Right cardiac atrium (tissue), 5 donors: Measurements from ENCODE around the gene MYZAP. TPM values are rescaled to one million over a fixed set of nuclear protein-coding genes. Genes with fewer than 3 reads are reported as not detected.
A peak's percentile ranks its signal among the peaks of the same experiment; 100 is the strongest.

ENCODE experiments used
- ATAC-seq, 2 donors: fragments of 200-7000 bp; cut with Tn5 transposase; one replicate each; pipeline versions ENCODE4 v1.8.0 to v1.9.1; 2020; ENCODE audit warnings: moderate library complexity in 2 of 2, mild to moderate bottlenecking in 1 of 2
- DNase-seq, 3 donors: peaks; one replicate each; pipeline ENCODE4 v3.0.0-alpha.2; 2020
- H3K27ac ChIP-seq: one replicate; pipeline ENCODE4 v1.5.1; 2013; ENCODE audit warnings: mild to moderate bottlenecking, low read length, control low read depth, moderate library complexity
- H3K27me3 ChIP-seq: one replicate; pipeline ENCODE4 v1.6.1; 2013; ENCODE audit not compliant: control insufficient read depth, insufficient read depth
- H3K4me1 ChIP-seq: one replicate; pipeline ENCODE4 v1.6.1; 2013; ENCODE audit warnings: low read length; ENCODE audit not compliant: control insufficient read depth, insufficient read depth
- H3K4me3 ChIP-seq: one replicate; pipeline ENCODE4 v1.5.1; 2013; ENCODE audit warnings: low read length, control low read depth
- H3K9me3 ChIP-seq: one replicate; pipeline ENCODE4 v1.6.1; 2013; ENCODE audit warnings: low read length; ENCODE audit not compliant: control insufficient read depth
- WGBS: extraction: QIAGEN DNeasy Blood & Tissue Kit; methylation state at CpG from one replicate; pipeline ENCODE4 v1.1.7; 2013; 5-methylcytosine and 5-hydroxymethylcytosine counted together
- intact Hi-C, 4 donors: fragments of 100-400 bp; cut with DNase I; formaldehyde crosslinking; loops; one replicate each; pipeline versions ENCODE4 v1.11.0 to v1.14.0; 2022 to 2023
- polyA plus RNA-seq: library from polyadenylated mRNA; stranded (reverse); fragments of 200-250 nt; gene quantifications from one replicate; pipeline ENCODE4 v1.2.3, GENCODE V29; 2013
- total RNA-seq, 4 donors: library from RNA; stranded (reverse); fragmentation: NEBNext Ultra II Directional; extraction: Animal tissue kit (Norgen Biotek cat#: 25700); gene quantifications; one replicate each; pipeline ENCODE4 v1.2.1, GENCODE V29; 2021
- donor health status: healthy with polysubstance abuse.
- donor health status: DM: no; HTN: yes; CAD: no.
- donor health status: DM: no; HTN: no; CAD: no.
- donor health status: DM: no; HTN: yes; CAD: no; lungs with severe emphysema.
- donor health status: DM: yes; HTN: yes; CAD: no.

MYZAP gene
- total and polyA plus RNA-seq, 5 donors = 557 to 764 (median 620) TPM

DNA sequence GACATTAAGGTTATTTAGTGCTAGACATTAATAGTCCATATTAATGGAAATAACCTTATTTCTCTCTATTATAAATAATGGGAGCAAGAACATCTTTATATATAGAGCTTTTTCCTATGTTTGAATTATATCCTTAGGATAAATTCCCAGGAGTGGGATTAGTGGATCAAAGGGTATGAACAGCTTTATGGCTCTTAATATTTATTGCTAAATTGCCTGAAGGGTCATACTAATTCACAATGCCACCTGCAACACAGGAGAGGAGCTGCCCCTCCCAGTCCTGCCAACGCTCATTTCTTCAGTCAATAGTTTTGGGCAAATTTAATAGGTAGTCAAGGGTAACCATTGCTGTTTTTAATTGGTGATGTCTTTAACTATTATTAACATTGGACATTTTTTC is 65.9 kb downstream of the MYZAP start:
- no peaks in the 10 kb centered on the region for H3K9me3 ChIP-seq
- no peaks in the 10 kb centered on the region for H3K27me3 ChIP-seq
- H3K27ac ChIP-seq = no peak overlapping the region
- peaks cover 4% of the 10 kb centered on the region for H3K4me1 ChIP-seq
- WGBS = 90% methylated on average over 1 of the region's 1 CpG
- no peak for DNase-seq
- no peak overlapping the region for H3K4me3 ChIP-seq
- no peak for ATAC-seq
- intact Hi-C loops = no loop called here

DNA sequence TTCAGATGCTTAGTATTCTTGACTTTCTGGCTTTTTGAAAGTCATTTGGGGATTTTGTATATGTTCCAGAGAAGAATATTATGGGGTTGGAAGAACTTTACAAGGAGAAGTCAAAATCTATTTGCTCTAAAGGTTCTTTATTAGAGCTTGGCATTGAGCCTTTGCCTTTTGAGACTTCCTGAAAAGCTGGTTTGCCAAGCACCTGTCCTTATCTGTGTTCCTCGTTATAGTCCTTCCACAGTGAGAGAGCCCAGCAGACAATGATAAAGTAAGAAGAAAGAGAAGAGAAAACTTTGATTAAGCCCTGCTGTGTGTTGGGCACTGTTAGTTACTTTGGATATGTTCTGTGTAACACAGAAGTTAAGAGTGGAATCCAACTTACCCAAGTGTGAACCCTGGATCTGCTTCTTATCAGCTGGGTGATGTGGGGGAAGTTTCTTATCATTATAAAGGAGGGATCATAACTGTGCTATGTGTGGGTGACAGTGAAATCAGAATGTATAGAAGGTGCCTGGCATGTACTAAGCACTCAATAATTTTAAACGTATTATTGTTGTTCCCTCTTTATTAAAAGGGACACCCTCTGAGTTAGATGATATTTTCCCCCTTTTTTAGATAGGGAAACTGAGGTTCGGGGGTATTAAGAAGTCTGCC is 70.5 kb downstream of the MYZAP start:
- H3K4me3 ChIP-seq = no peak overlapping the region
- no peaks in the 10 kb centered on the region for H3K27me3 ChIP-seq
- H3K27ac ChIP-seq = no peak overlapping the region
- no peaks in the 10 kb centered on the region for H3K9me3 ChIP-seq
- 62% methylated on average over 3 of the region's 3 CpGs for WGBS
- ATAC-seq = no peak
- DNase-seq = no peak
- no peaks in the 10 kb centered on the region for H3K4me1 ChIP-seq
- intact Hi-C loops = no loop called here

DNA sequence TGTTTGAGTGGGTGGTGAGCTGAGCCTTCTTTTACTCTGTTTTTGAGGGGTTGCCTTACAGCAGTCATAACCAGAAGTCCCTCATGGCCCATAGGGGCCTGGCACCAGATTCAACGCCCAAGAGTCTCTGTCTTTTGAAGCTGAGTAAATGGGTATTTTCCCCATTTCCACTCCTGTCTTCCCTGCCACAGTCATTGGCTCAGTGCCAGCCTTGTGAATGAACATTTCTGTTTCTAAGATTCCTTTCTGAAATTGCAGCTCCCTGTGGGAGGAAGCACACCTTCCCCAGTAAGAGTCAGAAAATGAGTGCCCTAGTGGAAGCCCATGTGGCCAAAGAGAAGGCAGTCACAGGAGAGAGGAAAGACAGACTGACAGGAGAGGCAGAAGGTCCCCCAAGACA is 71.1 kb downstream of the MYZAP start:
- Histone ChIP-seq H3K9me3 (no peaks in the 10 kb centered on the region), H3K27ac (no peak overlapping the region), H3K27me3 (no peaks in the 10 kb centered on the region), H3K4me3 (no peak overlapping the region), H3K4me1 (no peaks in the 10 kb centered on the region)
- ATAC-seq (no peak), DNase-seq (no peak)
- 90% methylated on average over 1 of the region's 1 CpG for WGBS
- intact Hi-C loops = no loop called here

DNA sequence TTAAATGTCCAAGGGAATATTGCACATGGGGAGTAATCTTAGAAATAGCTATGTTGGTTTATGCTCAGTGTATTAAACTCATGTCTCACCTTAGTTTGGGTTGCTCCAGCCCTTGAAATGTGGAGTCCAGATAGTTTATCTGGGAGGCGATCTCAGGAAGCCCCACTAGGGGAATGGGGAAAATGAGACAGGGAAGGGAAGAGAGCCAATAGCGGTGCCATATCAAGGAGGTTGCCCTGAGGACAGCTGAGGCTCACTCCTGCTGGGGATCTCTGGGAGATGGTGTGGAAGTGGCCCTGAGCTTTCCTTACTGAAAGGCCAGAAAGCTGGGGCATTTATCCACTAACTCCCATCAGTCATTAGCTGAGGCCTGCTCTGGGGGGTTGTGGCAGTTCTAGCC is 71.6 kb downstream of the MYZAP start:
- DNase-seq = no peak
- ATAC-seq = no peak
- WGBS = 87% methylated on average over 2 of the region's 2 CpGs
- Histone ChIP-seq H3K27ac (peak overlapping the region; percentile 24), H3K4me1 (no peaks in the 10 kb centered on the region), H3K9me3 (no peaks in the 10 kb centered on the region), H3K4me3 (no peak overlapping the region), H3K27me3 (no peaks in the 10 kb centered on the region)
- intact Hi-C loops = no loop called here

DNA sequence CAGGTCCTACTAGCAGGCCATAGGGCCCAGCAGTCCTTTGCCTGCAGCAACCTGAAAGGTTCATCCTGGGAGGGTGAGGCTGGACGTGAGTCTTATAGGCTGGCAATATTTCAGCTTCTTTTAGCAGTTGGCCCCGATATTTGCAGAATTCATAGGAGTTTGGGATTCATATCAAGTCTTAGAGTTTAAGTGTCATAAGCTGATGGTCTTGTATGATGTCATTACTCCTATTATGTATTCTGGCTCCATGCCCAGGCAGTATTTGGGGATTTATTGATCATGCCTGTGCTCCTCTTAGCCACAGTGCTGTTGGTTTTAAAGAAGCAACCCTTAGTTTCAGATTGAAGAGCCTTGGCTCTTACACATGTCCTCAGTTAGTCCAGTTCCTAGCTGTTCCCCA is 73.5 kb downstream of the MYZAP start:
- intact Hi-C loops = no loop called here
- H3K9me3 ChIP-seq = no peaks in the 10 kb centered on the region
- ATAC-seq (no peak), DNase-seq (no peak)
- H3K27ac ChIP-seq = no peak overlapping the region
- H3K4me1 ChIP-seq = no peaks in the 10 kb centered on the region
- no peaks in the 10 kb centered on the region for H3K27me3 ChIP-seq
- 73% methylated on average over 2 of the region's 2 CpGs for WGBS
- no peak overlapping the region for H3K4me3 ChIP-seq

DNA sequence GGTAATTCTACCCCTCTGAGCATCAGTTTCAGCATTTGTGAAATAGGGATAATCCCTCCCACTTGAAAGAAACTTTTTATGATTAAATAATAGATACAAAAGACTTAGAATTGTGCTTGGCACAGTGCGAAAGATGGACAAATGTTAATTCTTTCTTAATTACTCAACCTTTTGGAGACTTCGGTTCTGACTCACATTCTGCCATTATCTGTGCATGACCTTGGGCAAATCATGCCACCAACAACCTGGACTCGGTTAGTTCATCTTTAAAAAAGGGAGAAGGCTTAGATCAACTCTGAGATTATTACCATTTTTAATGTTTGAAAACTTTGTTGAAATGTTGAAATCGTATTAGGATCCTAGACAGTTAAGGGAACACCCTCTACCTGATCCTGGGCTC is 74.2 kb downstream of the MYZAP start:
- H3K27ac ChIP-seq = no peak overlapping the region
- no peaks in the 10 kb centered on the region for H3K4me1 ChIP-seq
- 88% methylated on average over 4 of the region's 4 CpGs for WGBS

DNA sequence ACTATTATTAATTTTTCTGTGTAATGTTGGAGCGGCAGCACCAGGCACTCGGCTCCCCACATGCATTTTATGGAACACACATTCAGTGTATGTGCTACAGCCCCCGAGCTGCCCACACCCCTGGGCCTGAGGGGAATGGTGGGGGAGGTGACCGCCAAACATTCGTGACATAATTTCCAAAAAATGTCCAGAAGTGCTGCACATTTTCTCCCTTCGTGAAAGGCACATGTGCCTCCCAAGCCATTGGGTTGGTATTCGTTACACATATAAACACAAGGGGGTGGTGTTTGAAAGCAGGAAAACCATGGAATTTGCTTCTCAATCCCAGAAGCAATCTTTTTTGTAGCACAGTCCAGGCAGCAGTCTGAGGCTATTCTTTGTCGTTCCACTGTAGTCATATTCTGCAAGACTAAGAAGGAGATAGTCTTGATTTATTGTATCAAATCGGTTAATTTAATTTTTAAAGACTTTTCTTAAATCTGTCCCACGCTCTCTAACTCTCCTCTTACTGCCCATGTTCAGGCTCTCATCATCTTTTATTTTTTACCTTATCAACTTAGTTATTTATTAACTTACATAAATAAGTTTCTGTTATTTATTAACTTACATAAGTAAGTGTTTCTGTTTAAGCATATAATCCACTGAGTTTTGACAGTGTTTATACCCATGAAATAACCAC is 75.6 kb downstream of the MYZAP start:
- Histone ChIP-seq H3K27ac (no peak overlapping the region), H3K27me3 (no peaks in the 10 kb centered on the region), H3K9me3 (no peaks in the 10 kb centered on the region), H3K4me1 (peaks cover under 1% of the 10 kb centered on the region), H3K4me3 (no peak overlapping the region)
- peak in 2 of 3 donors; percentile 48 to 51 for DNase-seq
- intact Hi-C loops = no loop called here
- peak; percentile 78 to 81 for ATAC-seq
- 31% methylated on average over 10 of the region's 10 CpGs for WGBS

More for the DNA sequence above, 74.2 kb downstream of the MYZAP start:
- no peak overlapping the region for H3K4me3 ChIP-seq
- ATAC-seq (no peak), DNase-seq (no peak)
- H3K9me3 ChIP-seq = no peaks in the 10 kb centered on the region
- H3K27me3 ChIP-seq = no peaks in the 10 kb centered on the region
- intact Hi-C loops = no loop called here

DNA sequence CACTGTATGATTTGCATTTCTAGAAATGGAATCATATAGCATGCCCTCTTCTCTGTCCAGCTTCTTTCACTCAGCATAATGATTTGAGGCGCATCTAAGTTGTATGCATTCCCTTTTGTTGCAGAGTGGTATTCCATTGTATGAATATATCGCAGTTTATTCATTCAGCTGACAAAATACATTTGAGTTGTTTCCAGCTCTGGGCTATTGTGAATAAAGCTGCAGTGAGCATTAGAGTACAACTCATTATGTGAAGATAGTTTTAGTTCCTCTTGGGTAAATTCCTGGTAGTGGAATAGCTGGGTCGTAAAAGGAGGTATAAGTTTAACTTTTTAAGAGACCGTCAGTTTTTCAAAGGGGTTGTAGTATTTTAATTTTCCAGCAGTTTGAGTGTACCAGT is 76.3 kb downstream of the MYZAP start:
- 87% methylated on average over 4 of the region's 4 CpGs for WGBS
- intact Hi-C loops = no loop called here
- Histone ChIP-seq H3K9me3 (no peaks in the 10 kb centered on the region), H3K4me1 (peaks cover 2% of the 10 kb centered on the region), H3K4me3 (no peak overlapping the region), H3K27me3 (no peaks in the 10 kb centered on the region), H3K27ac (no peak overlapping the region)
- no peak for ATAC-seq
- DNase-seq = no peak

DNA sequence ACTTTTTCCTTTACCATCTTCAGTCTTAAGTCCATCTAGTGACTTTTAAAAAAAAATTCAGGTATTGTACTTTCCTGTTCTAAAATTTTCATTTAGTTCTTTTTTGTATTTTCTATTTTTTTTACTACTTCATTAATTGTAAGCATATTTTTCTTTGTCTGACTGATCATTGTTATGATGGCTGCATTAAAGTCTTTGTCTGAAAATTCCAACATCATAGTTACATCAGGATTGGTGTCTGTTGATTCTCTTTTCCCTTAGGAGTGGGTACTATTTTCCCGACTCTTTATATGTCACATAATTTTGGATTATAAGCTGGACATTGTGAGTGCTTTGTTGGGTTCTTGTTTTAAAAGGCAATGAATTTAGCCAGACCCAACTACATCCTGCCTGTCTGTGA is 79.9 kb downstream of the MYZAP start:
- no peak overlapping the region for H3K27ac ChIP-seq
- H3K4me3 ChIP-seq = no peak overlapping the region
- peaks cover 2% of the 10 kb centered on the region for H3K4me1 ChIP-seq
- 0% methylated on average over 1 of the region's 1 CpG for WGBS
- no peak for DNase-seq
- ATAC-seq = no peak
- H3K9me3 ChIP-seq = no peaks in the 10 kb centered on the region
- intact Hi-C loops = no loop called here
- H3K27me3 ChIP-seq = no peaks in the 10 kb centered on the region

DNA sequence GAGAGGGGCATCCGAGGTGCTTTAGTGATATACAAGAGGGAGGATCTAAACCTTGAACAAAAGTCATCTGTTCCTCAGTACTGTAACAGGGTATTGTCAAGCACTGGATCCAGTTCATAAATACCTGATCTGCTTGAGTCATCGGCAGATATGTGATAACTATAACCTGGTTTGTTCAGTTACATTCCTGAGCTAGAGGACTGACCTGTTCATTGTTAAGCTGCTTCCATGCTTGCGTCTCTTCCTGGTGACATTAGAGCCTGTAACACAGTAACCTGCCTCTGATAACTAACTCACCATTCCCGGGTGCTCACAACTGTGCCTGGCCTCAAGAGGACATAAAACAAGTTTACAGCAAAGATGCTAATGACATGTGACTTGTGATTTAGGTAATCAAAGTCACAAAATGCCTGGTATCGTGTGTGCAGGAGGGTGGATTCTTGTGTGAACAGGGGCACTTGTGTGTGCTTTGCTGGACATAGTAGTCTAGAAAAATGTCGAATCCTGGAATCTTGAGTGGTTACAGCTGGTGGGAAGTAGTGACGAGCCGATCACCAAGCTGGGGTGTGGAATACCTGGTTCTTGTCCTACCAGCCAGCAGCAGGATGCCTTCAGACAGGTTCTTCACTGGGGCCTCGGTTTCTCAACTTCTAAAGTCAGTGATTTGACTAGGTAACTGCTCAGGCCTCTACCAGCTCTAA is 83.9 kb downstream of the MYZAP start:
- WGBS = 83% methylated on average over 9 of the region's 9 CpGs
- Histone ChIP-seq H3K4me3 (no peak overlapping the region), H3K27me3 (no peaks in the 10 kb centered on the region), H3K4me1 (peaks cover 6% of the 10 kb centered on the region), H3K27ac (no peak overlapping the region), H3K9me3 (no peaks in the 10 kb centered on the region)
- DNase-seq = no peak
- intact Hi-C loops = no loop called here
- ATAC-seq = no peak

DNA sequence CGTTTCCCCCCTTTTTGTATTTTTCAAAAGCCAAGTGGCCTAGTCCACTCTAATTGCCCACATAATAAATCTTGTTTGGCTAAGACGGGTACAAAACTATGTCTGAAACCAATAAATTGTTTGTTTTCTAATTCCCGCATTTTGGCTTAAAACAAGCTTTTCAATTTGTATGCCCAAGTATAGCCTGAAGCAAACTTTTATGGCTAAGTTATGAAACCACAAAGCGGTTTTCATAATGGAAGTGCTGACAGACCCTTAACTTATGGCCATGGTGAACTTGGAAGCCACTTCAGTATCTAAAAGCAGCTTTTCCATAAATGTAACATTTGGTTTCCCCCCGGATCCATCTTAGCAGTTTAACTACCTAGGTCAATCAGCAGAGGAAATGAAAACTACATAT is 84.9 kb downstream of the MYZAP start:
- WGBS = 87% methylated on average over 5 of the region's 5 CpGs
- DNase-seq (no peak), ATAC-seq (no peak)
- no peak overlapping the region for H3K27ac ChIP-seq
- H3K9me3 ChIP-seq = no peaks in the 10 kb centered on the region
- no peak overlapping the region for H3K4me3 ChIP-seq
- no peaks in the 10 kb centered on the region for H3K27me3 ChIP-seq
- peaks cover 6% of the 10 kb centered on the region for H3K4me1 ChIP-seq
- intact Hi-C loops = no loop called here
